Fibroblast of lung (primary cell): ENCODE measurements around the gene SLC5A12. TPM values are rescaled to one million over a fixed set of nuclear protein-coding genes. Genes with fewer than 3 reads are reported as not detected.
A peak's percentile ranks its signal among the peaks of the same experiment; 100 is the strongest.

Source experiments
- DNase-seq, 2 donors: peaks; one replicate each; pipeline versions ENCODE4 v3.0.0 to v3.0.0-alpha.2; 2010; ENCODE audit warnings: low read depth in 2 of 2
- H2AFZ ChIP-seq: 2 replicates; pipeline ENCODE4 v1.5.1; 2012; ENCODE audit warnings: low read length, control low read depth, inconsistent platforms
- H3K27ac ChIP-seq: 2 replicates; pipeline ENCODE4 v1.5.1; 2011; ENCODE audit warnings: low read length, control low read depth; ENCODE audit not compliant: insufficient read depth
- H3K27me3 ChIP-seq: 2 replicates; pipeline ENCODE4 v1.5.1; 2011; ENCODE audit warnings: mild to moderate bottlenecking, low read length; ENCODE audit not compliant: control insufficient read depth, insufficient read depth
- H3K36me3 ChIP-seq: 2 replicates; pipeline ENCODE4 v1.5.1; 2011; ENCODE audit warnings: low read length; ENCODE audit not compliant: control insufficient read depth, insufficient read depth
- H3K4me1 ChIP-seq: 2 replicates; pipeline ENCODE4 v1.5.1; 2011; ENCODE audit warnings: low read length; ENCODE audit not compliant: control insufficient read depth, insufficient read depth; ENCODE audit errors: extremely low read depth
- H3K4me2 ChIP-seq: 2 replicates; pipeline ENCODE4 v1.5.1; 2011; ENCODE audit warnings: low read length, control low read depth; ENCODE audit not compliant: insufficient read depth; ENCODE audit errors: extremely low read depth
- H3K4me3 ChIP-seq, 4 experiments: fragments of 200-600 bp in 1 of 4; sonication (generic) in 1 of 4; replicated peaks in 1 of 4; 2 replicates each; pipeline ENCODE4 v1.5.1; 2011 to 2016; ENCODE audit warnings: low read length in 4 of 4, low read depth in 3 of 4, mild to moderate bottlenecking in 3 of 4, control low read depth in 2 of 4, inconsistent platforms in 1 of 4, mixed read lengths in 1 of 4; ENCODE audit not compliant: insufficient read depth in 1 of 4; ENCODE audit errors: control extremely low read depth in 1 of 4
- H3K79me2 ChIP-seq: 2 replicates; pipeline ENCODE4 v1.5.1; 2012; ENCODE audit warnings: mild to moderate bottlenecking, low read length, inconsistent platforms; ENCODE audit not compliant: control insufficient read depth, insufficient read depth
- H3K9ac ChIP-seq: 2 replicates; pipeline ENCODE4 v1.5.1; 2011; ENCODE audit warnings: mild to moderate bottlenecking, low read length, control low read depth; ENCODE audit not compliant: insufficient read depth
- H3K9me3 ChIP-seq: 2 replicates; pipeline ENCODE4 v1.5.1; 2012; ENCODE audit warnings: low read depth, low read length; ENCODE audit not compliant: control insufficient read depth, insufficient read depth
- H4K20me1 ChIP-seq: 2 replicates; pipeline ENCODE4 v1.5.1; 2011; ENCODE audit warnings: low read length; ENCODE audit not compliant: control insufficient read depth, insufficient read depth; ENCODE audit errors: extremely low read depth
- EZH2 ChIP-seq: IDR thresholded peaks from 2 replicates; pipeline ENCODE4 v1.5.1; 2012; ENCODE audit warnings: low read length, control low read depth, mild to moderate bottlenecking; ENCODE audit errors: missing control alignments
- polyA plus RNA-seq, 2 donors: library from polyadenylated mRNA; depleted of rRNA in 1 of 2; stranded (reverse) in 1 of 2; unstranded in 1 of 2; fragments of >200 nt; gene quantifications; 2 replicates each; pipeline ENCODE4 v1.2.1, GENCODE V29; 2011 to 2012; ENCODE audit warnings: missing spikeins in 1 of 2
- total RNA-seq: library from RNA; depleted of rRNA; stranded (reverse); fragments of >200 nt; gene quantifications from 2 replicates; pipeline ENCODE4 v1.2.1, GENCODE V29; 2014
- TF ChIP-seq, protein P1 (sequence below), 2 donors: IDR thresholded peaks in 1 of 2; conservative IDR thresholded peaks in 1 of 2; 1 replicate in 1 of 2; 2 replicates in 1 of 2; pipeline ENCODE4 v1.5.1; 2011 to 2012; ENCODE audit warnings: low read length in 2 of 2, control low read depth in 1 of 2, inconsistent platforms in 1 of 2, low read depth in 1 of 2, mild to moderate bottlenecking in 1 of 2

The SLC5A12 gene
- total and polyA plus RNA-seq, 2 donors (not counting 1 experiment from before 2014, with no cell fraction given), result under 0.01 to 0.03 TPM

DNA sequence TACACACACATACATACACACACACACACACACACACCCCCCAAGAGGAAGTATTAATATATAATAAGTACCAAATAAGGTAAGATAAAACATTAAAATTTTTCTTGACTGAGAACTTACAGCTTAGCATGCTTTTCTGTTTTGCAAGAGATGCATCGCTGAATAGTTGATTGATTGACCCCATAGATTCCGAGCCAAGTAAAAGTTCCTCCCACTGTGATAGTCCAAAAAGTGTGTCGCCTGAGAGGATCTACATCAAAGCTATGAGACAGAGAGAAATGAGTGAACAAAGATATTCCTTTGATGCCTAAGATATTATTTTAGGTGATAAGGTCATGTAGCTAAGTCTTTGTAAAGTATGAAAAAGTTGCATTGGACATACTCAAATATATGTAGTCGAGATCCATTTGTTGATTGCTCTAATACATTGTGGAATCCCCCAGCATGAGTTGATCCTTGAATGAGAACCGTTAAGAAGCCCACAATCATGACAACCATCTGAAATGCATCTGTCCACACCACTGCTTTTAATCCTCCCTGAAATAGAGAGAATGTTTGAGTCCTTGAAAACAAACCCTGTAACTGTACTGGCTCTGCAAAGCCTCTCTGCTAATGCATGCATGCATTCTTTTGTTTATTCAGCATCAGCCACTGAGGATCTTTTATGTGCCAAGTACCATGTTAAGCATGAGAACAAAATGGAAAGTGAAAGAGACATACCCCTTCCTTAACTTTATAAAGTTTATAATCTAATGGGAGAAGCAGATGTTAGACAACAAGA lies 18.3 kb downstream of the SLC5A12 start:
- H3K79me2 ChIP-seq, result no peaks in the 10 kb centered on the region
- no peak overlapping the region for H2AFZ ChIP-seq
- no peaks in the 10 kb centered on the region for H3K9me3 ChIP-seq
- no peaks in the 10 kb centered on the region for H3K4me1 ChIP-seq
- H3K27ac ChIP-seq, result no peak overlapping the region
- no peak overlapping the region for H3K4me2 ChIP-seq
- no peak overlapping the region for H3K4me3 ChIP-seq
- H3K27me3 ChIP-seq, result no peaks in the 10 kb centered on the region
- peak in 1 of 2 donors; percentile 45 for DNase-seq
- no peaks in the 10 kb centered on the region for H4K20me1 ChIP-seq
- no peaks in the 10 kb centered on the region for H3K36me3 ChIP-seq
- TF ChIP-seq, protein P1, sequence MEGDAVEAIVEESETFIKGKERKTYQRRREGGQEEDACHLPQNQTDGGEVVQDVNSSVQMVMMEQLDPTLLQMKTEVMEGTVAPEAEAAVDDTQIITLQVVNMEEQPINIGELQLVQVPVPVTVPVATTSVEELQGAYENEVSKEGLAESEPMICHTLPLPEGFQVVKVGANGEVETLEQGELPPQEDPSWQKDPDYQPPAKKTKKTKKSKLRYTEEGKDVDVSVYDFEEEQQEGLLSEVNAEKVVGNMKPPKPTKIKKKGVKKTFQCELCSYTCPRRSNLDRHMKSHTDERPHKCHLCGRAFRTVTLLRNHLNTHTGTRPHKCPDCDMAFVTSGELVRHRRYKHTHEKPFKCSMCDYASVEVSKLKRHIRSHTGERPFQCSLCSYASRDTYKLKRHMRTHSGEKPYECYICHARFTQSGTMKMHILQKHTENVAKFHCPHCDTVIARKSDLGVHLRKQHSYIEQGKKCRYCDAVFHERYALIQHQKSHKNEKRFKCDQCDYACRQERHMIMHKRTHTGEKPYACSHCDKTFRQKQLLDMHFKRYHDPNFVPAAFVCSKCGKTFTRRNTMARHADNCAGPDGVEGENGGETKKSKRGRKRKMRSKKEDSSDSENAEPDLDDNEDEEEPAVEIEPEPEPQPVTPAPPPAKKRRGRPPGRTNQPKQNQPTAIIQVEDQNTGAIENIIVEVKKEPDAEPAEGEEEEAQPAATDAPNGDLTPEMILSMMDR (conservative IDR thresholded peaks at IDR 0.05 in 1 of 2, IDR thresholded peaks at IDR 0.05 in 1 of 2; ENCODE audit: low read depth in 1 of 2, low read length in 2 of 2), result no peak
- no peak for TF ChIP-seq EZH2
- H3K9ac ChIP-seq, result no peak overlapping the region

DNA sequence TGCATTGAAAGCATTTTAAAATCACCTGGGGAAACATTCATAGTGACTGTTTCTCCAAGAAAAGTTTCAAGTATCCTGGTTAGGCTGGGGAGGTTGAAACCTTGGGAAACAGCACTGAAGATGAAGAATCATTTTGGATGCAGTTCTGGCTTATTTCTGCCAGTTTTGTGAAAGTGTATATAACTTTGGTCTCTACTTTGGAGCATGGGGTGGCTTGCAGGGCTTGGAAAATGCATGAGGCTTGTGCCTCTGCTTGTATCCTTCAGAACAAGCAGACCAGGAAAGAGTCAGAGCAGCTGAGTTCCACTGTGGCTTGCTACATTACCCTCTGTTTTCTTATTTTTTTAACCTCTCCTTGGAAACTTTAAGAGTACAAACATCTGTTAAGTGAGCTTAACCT lies 19.5 kb downstream of the SLC5A12 start:
- H3K4me2 ChIP-seq, result no peak overlapping the region
- no peak overlapping the region for H2AFZ ChIP-seq
- peak in 1 of 2 donors; percentile 38 for DNase-seq
- no peak overlapping the region for H3K9ac ChIP-seq
- no peak for TF ChIP-seq EZH2
- TF ChIP-seq, protein P1 (conservative IDR thresholded peaks at IDR 0.05 in 1 of 2, IDR thresholded peaks at IDR 0.05 in 1 of 2; ENCODE audit: low read depth in 1 of 2, low read length in 2 of 2), result no peak
- no peak overlapping the region for H3K4me3 ChIP-seq
- no peaks in the 10 kb centered on the region for H3K9me3 ChIP-seq
- H3K36me3 ChIP-seq, result no peaks in the 10 kb centered on the region
- H3K27me3 ChIP-seq, result no peaks in the 10 kb centered on the region
- no peak overlapping the region for H3K27ac ChIP-seq
- no peaks in the 10 kb centered on the region for H3K79me2 ChIP-seq
- no peaks in the 10 kb centered on the region for H4K20me1 ChIP-seq
- H3K4me1 ChIP-seq, result no peaks in the 10 kb centered on the region

DNA sequence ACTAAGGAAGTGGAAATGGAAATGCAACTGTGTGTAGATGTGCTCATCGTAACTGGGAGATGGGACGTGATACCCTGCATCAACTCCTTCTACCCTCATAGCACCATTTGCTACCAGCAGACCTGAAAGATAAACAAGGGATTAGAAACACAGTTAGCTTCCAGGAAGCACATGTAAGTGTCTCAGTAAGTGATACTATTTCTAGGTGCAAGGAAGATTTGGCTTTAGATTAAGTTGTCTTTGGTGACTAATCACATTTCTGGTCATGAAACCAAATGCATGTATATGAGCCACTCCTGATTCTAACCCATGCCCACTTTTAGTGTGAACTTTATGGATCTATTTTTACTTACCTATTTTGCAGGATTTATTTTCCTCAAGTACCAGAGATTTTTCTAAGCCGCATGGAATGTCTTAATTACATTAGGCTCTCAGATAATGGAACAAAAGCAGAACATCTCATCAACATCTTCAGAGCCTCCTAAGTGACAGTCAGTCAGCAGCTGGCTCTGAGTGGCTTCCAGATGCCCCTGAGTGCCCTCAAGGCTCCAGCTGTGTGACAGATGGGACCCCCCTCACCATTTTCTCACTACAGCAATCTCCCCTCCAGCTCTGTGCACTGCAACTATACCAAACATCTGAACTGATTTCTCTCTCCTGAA lies 21.2 kb downstream of the SLC5A12 start:
- H3K27me3 ChIP-seq, result no peaks in the 10 kb centered on the region
- H3K9me3 ChIP-seq, result no peaks in the 10 kb centered on the region
- no peak overlapping the region for H3K27ac ChIP-seq
- no peak overlapping the region for H3K4me3 ChIP-seq
- no peak overlapping the region for H2AFZ ChIP-seq
- no peak for DNase-seq
- H3K4me1 ChIP-seq, result no peaks in the 10 kb centered on the region
- TF ChIP-seq, protein P1 (conservative IDR thresholded peaks at IDR 0.05 in 1 of 2, IDR thresholded peaks at IDR 0.05 in 1 of 2; ENCODE audit: low read depth in 1 of 2, low read length in 2 of 2), result no peak
- TF ChIP-seq EZH2, result no peak
- H3K9ac ChIP-seq, result no peak overlapping the region
- no peaks in the 10 kb centered on the region for H3K36me3 ChIP-seq
- no peak overlapping the region for H3K4me2 ChIP-seq
- H4K20me1 ChIP-seq, result no peaks in the 10 kb centered on the region
- H3K79me2 ChIP-seq, result no peaks in the 10 kb centered on the region
